ENCODE results near the gene ATP5F1E. TPM values are rescaled to one million over a fixed set of nuclear protein-coding genes. Genes with fewer than 3 reads are reported as not detected.

ATP5F1E gene
- total and polyA plus RNA-seq, 2 donors (not counting 3 experiments of a cell fraction or from before 2014, with no cell fraction given) = 29.0 to 107 TPM

GRCh38 chr20:59004493-59004762 is 27.7 kb downstream of the ATP5F1E start:
- Histone ChIP-seq H3K36me3 (ENCODE audit: control insufficient read depth in 2 of 2, extremely low read depth in 1 of 2, insufficient read depth in 2 of 2, low read length in 2 of 2) (peaks cover 0 to 28% of the 10 kb centered on the region in 2 experiments), H2AFZ (ENCODE audit: low read depth, low read length) (no peak overlapping the region), H3K4me1 (ENCODE audit: control insufficient read depth, extremely low read depth, insufficient read depth, low read length) (peaks cover 20% of the 10 kb centered on the region), H3K79me2 (ENCODE audit: control insufficient read depth, insufficient read depth, low read length) (peaks cover 42% of the 10 kb centered on the region), H3K4me2 (ENCODE audit: insufficient read depth, low read length) (no peak overlapping the region), H3K27ac (ENCODE audit: insufficient read depth, low read depth, low read length) (no peak overlapping the region), H3K9me1 (replicated peaks; ENCODE audit: control insufficient read depth, extremely low read depth, insufficient read depth, low read length) (no peaks in the 10 kb centered on the region), H3K9ac (replicated peaks; ENCODE audit: extremely low read depth, insufficient read depth, low read length) (no peak overlapping the region), H3K9me3 (replicated peaks; ENCODE audit: control insufficient read depth, insufficient read depth, low read length) (no peaks in the 10 kb centered on the region), H3K27me3 (ENCODE audit: control insufficient read depth in 2 of 2, insufficient read depth in 2 of 2, low read length in 2 of 2) (no peaks in the 10 kb centered on the region), H4K20me1 (replicated peaks; ENCODE audit: control insufficient read depth, extremely low read depth, insufficient read depth, low read length) (no peaks in the 10 kb centered on the region), H3K4me3 (replicated peaks in 1 of 3; ENCODE audit: insufficient read depth in 1 of 3, low read depth in 1 of 3, low read length in 3 of 3) (no peak overlapping the region)
- dilution Hi-C loops (cut with MboI; ENCODE audit: extremely low pct_ligation_motif_present, low sequenced_read_pairs) (no loop called here), intact Hi-C loops (cut with micrococcal nuclease) (no loop called here)
- FAIRE-seq = no peak
- CTCF ChIA-PET = no interaction called here
- BruUV-seq (replicated peaks) = no TSS peak
- POLR2A ChIA-PET = interaction anchor here (1.1 kb wide), 1 partner anchor 29 kb away, joined by 3 read pairs; no protein-coding TSS in a partner anchor
- TF ChIP-seq POLR2A (IDR thresholded peaks at IDR 0.05; ENCODE audit: low read depth, low read length) = no peak
- TF ChIP-seq MYC (IDR thresholded peaks at IDR 0.05; ENCODE audit: low read depth, low read length) = no peak
- TF ChIP-seq MAX (IDR thresholded peaks at IDR 0.05; ENCODE audit: insufficient read depth, insufficient read length) = no peak
- TF ChIP-seq POLR2AphosphoS5 (IDR thresholded peaks at IDR 0.05; ENCODE audit: insufficient read depth, low read depth, low read length) = no peak
- no peak for TF ChIP-seq CTCF (IDR thresholded peaks at IDR 0.05; ENCODE audit: extremely low read depth in 1 of 2, insufficient read depth in 1 of 2, low read depth in 1 of 2, low read length in 2 of 2)
- no peak for TF ChIP-seq GATA2 (IDR thresholded peaks at IDR 0.05; ENCODE audit: insufficient read depth, insufficient read length, low read depth, low read length)
- no peak for TF ChIP-seq EZH2 (IDR thresholded peaks at IDR 0.05; ENCODE audit: borderline replicate concordance, low read depth, low read length, severe bottlenecking)
- no peak for TF ChIP-seq FOS (IDR thresholded peaks at IDR 0.05; ENCODE audit: borderline replicate concordance, insufficient read depth, low read length)
- TF ChIP-seq JUN (IDR thresholded peaks at IDR 0.05; ENCODE audit: borderline replicate concordance, insufficient read depth, insufficient read length, low read depth) = no peak
- no peak for DNase-seq (ENCODE audit: low read depth, low spot score)

Data from endothelial cell of umbilical vein (primary cell).